GM12891 (cell line): ENCODE data around the gene RNF150.

Source experiments
- DNase-seq: peaks from one replicate; pipeline ENCODE4 v3.0.0; 2011; ENCODE audit warnings: low spot score; ENCODE audit not compliant: insufficient read length
- FAIRE-seq: peaks from 2 replicates; lab custom pipeline; 2011; peaks lifted over from hg19 to GRCh38; lab: Jason Lieb, UNC
- PAX5 ChIP-seq: IDR thresholded peaks from 2 replicates; pipeline ENCODE4 v1.6.1; 2011; ENCODE audit warnings: low read length, moderate library complexity, mild to moderate bottlenecking; ENCODE audit not compliant: insufficient read depth, severe bottlenecking
- POLR2A ChIP-seq: IDR thresholded peaks from 2 replicates; pipeline ENCODE4 v1.6.1; 2011; ENCODE audit warnings: low read depth, low read length, control low read depth
- POLR2AphosphoS5 ChIP-seq: IDR thresholded peaks from 2 replicates; pipeline ENCODE4 v1.6.1; 2011; ENCODE audit warnings: low read depth, low read length, control low read depth
- POU2F2 ChIP-seq: IDR thresholded peaks from 2 replicates; pipeline ENCODE4 v1.6.1; 2011; ENCODE audit warnings: low read depth, mild to moderate bottlenecking, control low read depth, low read length, moderate library complexity
- SPI1 ChIP-seq: IDR thresholded peaks from 2 replicates; pipeline ENCODE4 v1.6.1; 2011; ENCODE audit warnings: low read depth, low read length, control low read depth
- TAF1 ChIP-seq: IDR thresholded peaks from 2 replicates; pipeline ENCODE4 v1.6.1; 2011; ENCODE audit warnings: low read depth, low read length, control low read depth

Gene RNF150

GRCh38 chr4:141013899-141014298, 119.4 kb downstream of the RNF150 start:
- DNase-seq, result no peak
- FAIRE-seq, result no peak
- TF ChIP-seq TAF1, result no peak
- no peak for TF ChIP-seq PAX5
- no peak for TF ChIP-seq POLR2A
- TF ChIP-seq POLR2AphosphoS5, result no peak
- TF ChIP-seq SPI1, result no peak
- TF ChIP-seq POU2F2, result no peak

- no peak for TF ChIP-seq POLR2A
- TF ChIP-seq PAX5, result no peak
- TF ChIP-seq POU2F2, result no peak
- TF ChIP-seq POLR2AphosphoS5, result no peak
- no peak for TF ChIP-seq SPI1
- TF ChIP-seq TAF1, result no peak
- FAIRE-seq (no peak), DNase-seq (no peak)
Observed at GRCh38 chr4:141011901-141012315, 121.4 kb downstream of the RNF150 start.

GRCh38 chr4:141009931-141010330, 123.3 kb downstream of the RNF150 start:
- TF ChIP-seq PAX5 (no peak), TAF1 (no peak), POU2F2 (no peak), SPI1 (no peak), POLR2A (no peak), POLR2AphosphoS5 (no peak)
- DNase-seq (no peak), FAIRE-seq (no peak)

DNA sequence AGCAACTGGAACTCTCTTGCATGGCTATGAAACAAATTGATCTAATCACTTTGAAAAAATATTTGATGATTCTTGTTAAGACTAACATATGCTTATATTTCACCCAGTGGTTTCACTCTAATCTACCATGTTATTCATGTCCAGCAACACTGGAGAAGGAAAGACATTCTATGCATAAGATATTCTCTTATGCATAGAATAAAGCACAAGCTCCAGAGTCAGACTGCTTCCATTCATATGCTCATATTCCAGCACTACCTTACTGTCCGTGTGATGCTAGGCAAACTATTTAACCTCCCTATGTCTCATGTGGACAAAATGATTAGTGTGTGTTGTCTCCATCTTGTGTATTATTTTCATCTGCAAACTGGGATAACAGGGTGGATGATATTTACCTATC, 124.1 kb downstream of the RNF150 start:
- TF ChIP-seq PAX5, result no peak
- TF ChIP-seq POLR2AphosphoS5, result no peak
- no peak for TF ChIP-seq POU2F2
- no peak for TF ChIP-seq TAF1
- TF ChIP-seq SPI1, result no peak
- TF ChIP-seq POLR2A, result no peak
- DNase-seq, result no peak
- FAIRE-seq, result no peak

DNA sequence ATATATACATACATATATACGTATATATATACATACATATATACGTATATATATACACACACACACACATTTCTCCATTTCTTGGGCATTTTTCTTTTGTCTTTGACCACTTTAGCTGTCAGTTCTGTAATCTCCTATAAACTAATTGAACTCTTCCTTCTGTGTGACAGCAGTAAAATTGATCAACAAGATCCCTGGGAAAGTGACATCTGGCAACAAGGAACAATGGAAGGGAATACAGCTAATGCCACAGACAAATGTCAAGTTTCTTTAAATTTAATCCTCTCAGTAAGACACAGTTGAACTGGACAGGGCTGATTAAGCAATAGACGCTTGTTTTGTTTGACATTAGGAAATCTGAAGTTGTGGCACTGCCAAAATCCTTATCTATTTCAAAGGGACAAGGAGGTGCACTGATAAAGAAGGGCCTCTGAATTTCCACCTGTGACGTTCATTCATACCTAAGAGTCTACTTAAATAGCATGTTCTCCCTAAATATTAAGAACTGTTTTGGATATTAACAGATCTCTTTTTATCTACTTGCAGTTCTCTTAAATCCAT, 126.9 kb downstream of the RNF150 start:
- no peak for TF ChIP-seq POLR2AphosphoS5
- TF ChIP-seq PAX5, result no peak
- TF ChIP-seq SPI1, result no peak
- no peak for DNase-seq
- no peak for FAIRE-seq

DNA sequence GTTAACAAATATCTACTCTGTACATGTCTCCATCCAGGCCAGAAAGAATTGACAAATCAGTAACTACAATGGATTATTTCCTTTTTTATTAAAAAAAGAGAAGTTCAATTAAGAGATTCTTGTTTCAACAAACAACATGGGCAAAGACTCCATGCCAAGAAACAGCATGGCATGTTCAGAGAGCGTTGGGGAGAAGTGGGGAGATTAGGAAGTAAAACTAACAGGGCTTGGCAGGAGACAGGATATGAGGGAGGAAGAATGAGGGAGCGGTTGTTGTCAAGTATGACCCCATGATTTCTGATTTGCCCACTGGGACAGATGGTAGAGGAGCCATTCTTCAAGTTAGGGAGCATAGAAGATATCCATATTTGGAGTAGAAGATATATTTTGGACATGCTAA, 128.4 kb downstream of the RNF150 start:
- no peak for DNase-seq
- TF ChIP-seq TAF1 (no peak), SPI1 (no peak)
- no peak for FAIRE-seq

- no peak for FAIRE-seq
- DNase-seq, result no peak
- no peak for TF ChIP-seq PAX5
Observed at GRCh38 chr4:141003193-141003592, 130.1 kb downstream of the RNF150 start.

- no peak for TF ChIP-seq SPI1
- no peak for TF ChIP-seq TAF1
- no peak for TF ChIP-seq PAX5
- TF ChIP-seq POLR2A, result no peak
- FAIRE-seq, result no peak
- no peak for DNase-seq
Observed at GRCh38 chr4:141002323-141002805, 130.9 kb downstream of the RNF150 start.

DNA sequence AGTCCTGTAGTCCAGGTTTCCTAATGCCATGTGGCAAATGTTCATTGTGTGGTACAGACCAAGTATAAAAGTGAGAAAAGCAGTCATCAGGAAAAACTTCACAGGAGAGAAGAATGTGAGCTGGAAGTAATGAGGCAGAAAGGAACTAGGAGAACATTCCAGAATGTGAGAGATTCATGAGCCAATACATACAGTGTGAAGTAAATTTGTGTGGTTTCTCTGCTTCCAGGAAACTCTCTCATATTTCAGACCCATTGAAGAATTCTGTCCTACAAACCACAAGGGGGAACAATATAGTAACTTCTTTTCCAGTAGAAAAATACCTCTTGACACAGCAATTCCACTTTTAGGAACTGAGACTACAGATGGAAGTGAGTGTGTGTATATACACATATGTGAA, 136.5 kb downstream of the RNF150 start:
- no peak for DNase-seq
- TF ChIP-seq PAX5, result no peak
- no peak for TF ChIP-seq POU2F2
- TF ChIP-seq SPI1, result no peak
- no peak for TF ChIP-seq TAF1
- TF ChIP-seq POLR2A, result no peak
- no peak for TF ChIP-seq POLR2AphosphoS5
- no peak for FAIRE-seq

GRCh38 chr4:140995058-140995457, 138.2 kb downstream of the RNF150 start:
- no peak for FAIRE-seq
- DNase-seq, result no peak
- TF ChIP-seq POU2F2 (no peak), PAX5 (no peak), POLR2A (no peak), TAF1 (no peak), POLR2AphosphoS5 (no peak), SPI1 (no peak)

DNA sequence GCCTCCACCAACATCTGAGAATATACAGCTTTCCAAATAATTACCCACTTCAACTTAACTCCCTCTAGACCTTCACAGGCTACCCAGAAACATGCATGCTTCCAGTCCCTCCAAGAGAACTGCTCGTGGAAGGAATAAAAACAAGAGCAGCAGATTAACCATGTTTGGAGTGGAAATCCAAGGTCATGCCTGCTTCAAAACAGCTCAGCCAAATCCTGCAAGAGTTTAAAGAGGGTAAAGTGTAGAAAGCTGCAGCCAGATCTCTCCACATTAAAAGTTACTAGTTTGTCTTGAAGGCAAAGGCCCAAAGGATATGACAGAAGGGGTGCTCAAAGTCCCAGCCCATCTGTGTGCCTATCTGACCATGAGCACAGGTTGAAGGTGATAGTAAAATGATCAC, 139.3 kb downstream of the RNF150 start:
- TF ChIP-seq POU2F2, result no peak
- TF ChIP-seq POLR2AphosphoS5, result no peak
- no peak for TF ChIP-seq PAX5
- TF ChIP-seq TAF1, result no peak
- no peak for TF ChIP-seq POLR2A
- TF ChIP-seq SPI1, result no peak
- no peak for DNase-seq
- FAIRE-seq, result no peak
